GM19468 (cell line): ENCODE results near the gene RGR.

Experiments
- ATAC-seq: cut with Tn5 transposase; IDR thresholded peaks from one replicate; pipeline ENCODE4 v1.9.1; 2021; ENCODE audit warnings: mild to moderate bottlenecking, moderate library complexity, moderate number of reproducible peaks; ENCODE audit not compliant: unreplicated experiment; ENCODE audit errors: extremely low read depth

Gene RGR

GRCh38 chr10:84244651-84245270 lies at the start of gene RGR:
Gene RGR, plus strand, starts transcription at chr10:84245053. Its CDS starts 38 bp downstream, at chr10:84245091.
- ATAC-seq, result no peak

GRCh38 chr10:84196083-84196482 lies 48.8 kb upstream of the RGR start:
- ATAC-seq, result no peak

- ATAC-seq, result no peak
Observed at GRCh38 chr10:84196941-84197340, 47.9 kb upstream of the RGR start.

GRCh38 chr10:84197643-84198042 lies 47.2 kb upstream of the RGR start:
- ATAC-seq, result no peak

GRCh38 chr10:84198206-84198915 lies 46.5 kb upstream of the RGR start:
- no peak for ATAC-seq

DNA sequence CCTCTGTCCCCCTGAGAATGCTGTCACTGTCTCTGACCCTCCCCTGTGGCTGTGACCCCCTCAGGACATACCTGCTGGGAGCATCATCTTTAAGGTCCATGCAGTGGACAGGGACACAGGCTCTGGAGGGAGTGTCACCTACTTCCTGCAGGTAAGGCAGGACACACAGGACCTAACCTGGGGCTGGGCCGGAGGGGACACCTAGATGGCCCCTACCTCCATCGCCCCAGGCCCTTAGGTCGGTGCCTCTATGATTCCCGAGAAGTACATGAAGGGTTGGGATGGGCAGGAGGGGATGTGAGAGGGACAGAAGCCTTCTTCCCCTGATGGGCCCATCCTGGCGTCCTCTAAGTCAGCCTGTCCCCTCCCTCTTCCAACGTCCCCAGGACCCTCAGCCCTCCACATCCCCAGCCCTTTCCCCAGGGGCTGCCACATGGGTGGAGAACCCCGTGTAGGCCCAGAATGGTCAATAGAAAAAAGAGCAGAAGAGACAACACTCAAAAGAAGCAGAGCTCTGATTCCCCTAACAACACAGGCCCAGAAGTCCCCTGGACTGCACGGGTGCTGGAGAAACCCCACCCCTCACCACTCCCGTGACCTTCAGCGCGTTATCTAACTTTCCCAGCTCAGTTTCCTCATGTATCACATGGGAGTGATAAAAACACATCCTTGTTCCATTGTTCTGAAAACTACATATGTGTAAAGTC lies 44.2 kb upstream of the RGR start:
- no peak for ATAC-seq

DNA sequence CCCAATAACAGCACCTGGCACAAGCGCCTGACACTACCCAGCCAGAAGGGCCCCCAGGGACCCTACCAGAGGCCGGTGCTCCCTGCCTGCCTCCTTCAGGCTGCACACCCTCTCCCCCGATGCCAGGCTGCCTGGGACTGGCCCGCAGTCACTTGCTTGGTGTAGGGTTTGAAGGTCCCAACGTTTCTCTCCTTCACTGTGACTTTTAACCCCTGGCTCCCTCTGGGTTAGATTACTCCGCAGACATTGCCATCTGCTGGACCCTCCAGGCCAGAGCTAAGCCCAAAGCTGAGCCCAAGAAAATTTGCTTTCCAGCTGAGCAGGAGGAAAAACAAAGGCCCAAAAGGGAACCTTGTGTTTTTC lies 43.6 kb upstream of the RGR start:
- ATAC-seq, result no peak

GRCh38 chr10:84201682-84202081 lies 43.2 kb upstream of the RGR start:
- ATAC-seq, result no peak

DNA sequence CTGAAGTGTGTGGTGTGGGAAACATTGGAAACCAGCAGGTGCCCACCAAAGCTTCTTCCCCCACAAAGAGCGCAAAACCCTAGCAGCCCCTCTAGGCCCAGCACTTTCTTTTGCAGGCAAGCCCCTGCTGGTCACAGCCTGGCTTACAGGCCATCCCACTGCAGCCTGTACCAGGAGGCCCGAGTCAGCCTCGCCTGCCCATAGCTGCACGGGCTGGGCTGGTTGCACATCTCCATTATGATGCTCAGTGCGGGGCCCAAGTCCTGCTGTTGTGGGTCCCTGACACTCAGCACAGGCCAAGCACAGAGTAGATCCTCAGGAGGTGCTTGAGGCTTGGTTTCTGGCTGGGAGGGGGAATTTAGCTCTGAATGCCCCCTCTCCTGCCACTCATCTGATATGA lies 42.5 kb upstream of the RGR start:
- no peak for ATAC-seq

GRCh38 chr10:84204122-84204521 lies 40.7 kb upstream of the RGR start:
- no peak for ATAC-seq

- no peak for ATAC-seq
Observed at GRCh38 chr10:84204610-84205009, 40.2 kb upstream of the RGR start.

GRCh38 chr10:84205049-84205852 lies 39.6 kb upstream of the RGR start:
- ATAC-seq, result peak; percentile 50

GRCh38 chr10:84205853-84206525 lies 38.9 kb upstream of the RGR start:
- ATAC-seq, result no peak

GRCh38 chr10:84208023-84208422 lies 36.8 kb upstream of the RGR start:
- no peak for ATAC-seq

GRCh38 chr10:84211566-84211965 lies 33.3 kb upstream of the RGR start:
- ATAC-seq, result no peak

- no peak for ATAC-seq
Observed at GRCh38 chr10:84212014-84212413, 32.8 kb upstream of the RGR start.

- ATAC-seq, result no peak
Observed at GRCh38 chr10:84213076-84213475, 31.8 kb upstream of the RGR start.

- no peak for ATAC-seq
Observed at GRCh38 chr10:84214046-84214572, 30.7 kb upstream of the RGR start.

GRCh38 chr10:84214612-84215235 lies 30.1 kb upstream of the RGR start:
- peak; percentile 78 for ATAC-seq
